K562 (cell line): Measurements from ENCODE around the gene KLK3. TPM values are rescaled to one million over a fixed set of nuclear protein-coding genes. Genes with fewer than 3 reads are reported as not detected.

Experiments used
- ARID2 ChIP-seq: fragments of 450-650 bp; IDR thresholded peaks from 2 replicates; pipeline ENCODE4 v1.6.1; 2017; ENCODE audit warnings: antibody characterized with exemption, mild to moderate bottlenecking
- FOSL1 ChIP-seq: fragments of 200-800 bp; sonication (Bioruptor generic); conservative IDR thresholded peaks from 2 replicates; pipeline ENCODE4 v1.6.1; 2016; ENCODE audit warnings: missing genetic modification characterization, missing compliant biosample characterization
- GATA2 ChIP-seq: sonication (generic); formaldehyde crosslinking; IDR thresholded peaks from 2 replicates; pipeline ENCODE4 v1.4.0; 2020; ENCODE audit warnings: mild to moderate bottlenecking, missing genetic modification reagents
- KDM4B ChIP-seq, 2 experiments: fragments of 450-650 bp in 1 of 2; sonication (generic) in 1 of 2; IDR thresholded peaks; 2 replicates each; pipeline ENCODE4 v1.6.1; 2016 to 2017; ENCODE audit warnings: borderline replicate concordance in 2 of 2, antibody characterized with exemption in 1 of 2, low read depth in 1 of 2, mild to moderate bottlenecking in 1 of 2
- MTA2 ChIP-seq: fragments of 450-650 bp; IDR thresholded peaks from 2 replicates; pipeline ENCODE4 v1.6.1; 2016; ENCODE audit warnings: low read depth
- NCOA2 ChIP-seq, 2 experiments: fragments of 450-650 bp; IDR thresholded peaks; 2 replicates each; pipeline ENCODE4 v1.6.1; 2018; ENCODE audit warnings: mild to moderate bottlenecking in 2 of 2, moderate library complexity in 1 of 2; ENCODE audit not compliant: partially characterized antibody in 2 of 2
- NRF1 ChIP-seq, 2 experiments: fragments of 450-650 bp; IDR thresholded peaks in 1 of 2; conservative IDR thresholded peaks in 1 of 2; 2 replicates each; pipeline ENCODE4 v1.6.1; 2014; ENCODE audit warnings: mild to moderate bottlenecking in 2 of 2
- OTX1 ChIP-seq: fragments of 450-650 bp; formaldehyde crosslinking; IDR thresholded peaks from 2 replicates; pipeline ENCODE4 v1.4.0; 2022; ENCODE audit warnings: mild to moderate bottlenecking
- SAFB ChIP-seq: fragments of 200-400 bp; formaldehyde crosslinking; IDR thresholded peaks from 2 replicates; pipeline ENCODE4 v1.6.1; 2017; ENCODE audit warnings: low read depth, low read length, borderline replicate concordance
- TAF9B ChIP-seq: fragments of 450-650 bp; IDR thresholded peaks from 2 replicates; pipeline ENCODE4 v1.6.1; 2018; ENCODE audit warnings: mild to moderate bottlenecking; ENCODE audit not compliant: partially characterized antibody
- ZEB2 ChIP-seq: fragments of 450-650 bp; IDR thresholded peaks from 2 replicates; pipeline ENCODE4 v1.6.1; 2016
- polyA plus RNA-seq, 8 experiments: library from polyadenylated mRNA; depleted of rRNA in 4 of 8; stranded (reverse) in 5 of 8; unstranded in 3 of 8; fragments of >200 nt; fragmentation: Nextera tagmentation in 2 of 8; fragmentation: Illumina TruSeq in 1 of 8; extraction: Ambion mirVana in 2 of 8; extraction: Trizol in 1 of 8; gene quantifications; 2 replicates each; pipeline versions ENCODE4 v1.2.1 to v1.2.3, GENCODE V29; 2011 to 2014; ENCODE audit warnings: inconsistent platforms in 1 of 8, missing spikeins in 1 of 8
- total RNA-seq, 7 experiments: library from RNA; depleted of rRNA in 6 of 7; stranded (reverse); fragments of >200 nt in 6 of 7; fragmentation: Illumina TruSeq in 2 of 7; extraction: Trizol in 2 of 7; gene quantifications; 2 replicates each; pipeline versions ENCODE4 v1.2.1 to v1.2.3, GENCODE V29; 2011 to 2021; ENCODE audit warnings: low replicate concordance in 1 of 7
- TF ChIP-seq, protein P1 (sequence below): fragments of 450-650 bp; IDR thresholded peaks from 2 replicates; pipeline ENCODE4 v1.6.1; 2016
- TF ChIP-seq, protein P2 (sequence below): sonication (generic); formaldehyde crosslinking; IDR thresholded peaks from 2 replicates; pipeline ENCODE4 v1.8.0; 2022; ENCODE audit warnings: mild to moderate bottlenecking, low read depth, missing genetic modification reagents
- TF ChIP-seq, protein P3 (sequence below), 2 experiments: fragments of 450-650 bp in 1 of 2; sonication (generic) in 1 of 2; formaldehyde crosslinking in 1 of 2; IDR thresholded peaks; 2 replicates each; pipeline versions ENCODE4 v1.7.1 to v1.9.0; 2016 to 2022; ENCODE audit warnings: inconsistent platforms in 1 of 2, mild to moderate bottlenecking in 1 of 2, missing genetic modification reagents in 1 of 2
- TF ChIP-seq, protein P4 (sequence below): sonication (generic); formaldehyde crosslinking; IDR thresholded peaks from 2 replicates; pipeline ENCODE4 v1.8.0; 2022; ENCODE audit warnings: mild to moderate bottlenecking, missing genetic modification reagents

KLK3 gene
- total and polyA plus RNA-seq, 9 of the 15 experiments (the other 6 are each of a cell fraction or from before 2014, with no cell fraction given): not detected

DNA sequence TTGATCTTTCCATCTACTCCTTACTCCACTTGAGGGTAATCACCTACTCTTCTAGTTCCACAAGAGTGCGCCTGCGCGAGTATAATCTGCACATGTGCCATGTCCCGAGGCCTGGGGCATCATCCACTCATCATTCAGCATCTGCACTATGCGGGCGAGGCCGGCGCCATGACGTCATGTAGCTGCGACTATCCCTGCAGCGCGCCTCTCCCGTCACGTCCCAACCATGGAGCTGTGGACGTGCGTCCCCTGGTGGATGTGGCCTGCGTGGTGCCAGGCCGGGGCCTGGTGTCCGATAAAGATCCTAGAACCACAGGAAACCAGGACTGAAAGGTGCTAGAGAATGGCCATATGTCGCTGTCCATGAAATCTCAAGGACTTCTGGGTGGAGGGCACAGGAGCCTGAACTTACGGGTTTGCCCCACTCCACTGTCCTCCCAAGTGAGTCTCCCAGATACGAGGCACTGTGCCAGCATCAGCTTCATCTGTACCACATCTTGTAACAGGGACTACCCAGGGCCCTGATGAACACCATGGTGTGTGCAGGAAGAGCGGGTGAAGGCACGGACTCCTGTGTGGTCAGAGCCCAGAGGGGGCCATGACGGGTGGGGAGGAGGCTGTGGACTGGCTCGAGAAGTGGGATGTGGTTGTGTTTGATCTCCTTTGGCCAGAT is 15.8 kb downstream of the KLK3 start (continued):
- peak; percentile 84 to 88 for TF ChIP-seq NRF1 (conservative IDR thresholded peaks at IDR 0.05 in 1 of 2, IDR thresholded peaks at IDR 0.05 in 1 of 2)
- TF ChIP-seq OTX1 (CRISPR knock-in tag): no peak
- TF ChIP-seq, protein P1, sequence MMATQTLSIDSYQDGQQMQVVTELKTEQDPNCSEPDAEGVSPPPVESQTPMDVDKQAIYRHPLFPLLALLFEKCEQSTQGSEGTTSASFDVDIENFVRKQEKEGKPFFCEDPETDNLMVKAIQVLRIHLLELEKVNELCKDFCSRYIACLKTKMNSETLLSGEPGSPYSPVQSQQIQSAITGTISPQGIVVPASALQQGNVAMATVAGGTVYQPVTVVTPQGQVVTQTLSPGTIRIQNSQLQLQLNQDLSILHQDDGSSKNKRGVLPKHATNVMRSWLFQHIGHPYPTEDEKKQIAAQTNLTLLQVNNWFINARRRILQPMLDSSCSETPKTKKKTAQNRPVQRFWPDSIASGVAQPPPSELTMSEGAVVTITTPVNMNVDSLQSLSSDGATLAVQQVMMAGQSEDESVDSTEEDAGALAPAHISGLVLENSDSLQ: peak; percentile 30; the same call in 1 of the 2 replicates
- no peak for TF ChIP-seq KDM4B (IDR thresholded peaks at IDR 0.05; ENCODE audit: borderline replicate concordance in 2 of 2, low read depth in 1 of 2)
- TF ChIP-seq, protein P2, sequence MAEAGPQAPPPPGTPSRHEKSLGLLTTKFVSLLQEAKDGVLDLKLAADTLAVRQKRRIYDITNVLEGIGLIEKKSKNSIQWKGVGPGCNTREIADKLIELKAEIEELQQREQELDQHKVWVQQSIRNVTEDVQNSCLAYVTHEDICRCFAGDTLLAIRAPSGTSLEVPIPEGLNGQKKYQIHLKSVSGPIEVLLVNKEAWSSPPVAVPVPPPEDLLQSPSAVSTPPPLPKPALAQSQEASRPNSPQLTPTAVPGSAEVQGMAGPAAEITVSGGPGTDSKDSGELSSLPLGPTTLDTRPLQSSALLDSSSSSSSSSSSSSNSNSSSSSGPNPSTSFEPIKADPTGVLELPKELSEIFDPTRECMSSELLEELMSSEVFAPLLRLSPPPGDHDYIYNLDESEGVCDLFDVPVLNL (CRISPR knock-in tag): no peak
- TF ChIP-seq MTA2: no peak
- peak; percentile 51; the same call in 1 of the 2 replicates for TF ChIP-seq FOSL1 (tag)
- TF ChIP-seq ZEB2: no peak
- TF ChIP-seq, protein P3, sequence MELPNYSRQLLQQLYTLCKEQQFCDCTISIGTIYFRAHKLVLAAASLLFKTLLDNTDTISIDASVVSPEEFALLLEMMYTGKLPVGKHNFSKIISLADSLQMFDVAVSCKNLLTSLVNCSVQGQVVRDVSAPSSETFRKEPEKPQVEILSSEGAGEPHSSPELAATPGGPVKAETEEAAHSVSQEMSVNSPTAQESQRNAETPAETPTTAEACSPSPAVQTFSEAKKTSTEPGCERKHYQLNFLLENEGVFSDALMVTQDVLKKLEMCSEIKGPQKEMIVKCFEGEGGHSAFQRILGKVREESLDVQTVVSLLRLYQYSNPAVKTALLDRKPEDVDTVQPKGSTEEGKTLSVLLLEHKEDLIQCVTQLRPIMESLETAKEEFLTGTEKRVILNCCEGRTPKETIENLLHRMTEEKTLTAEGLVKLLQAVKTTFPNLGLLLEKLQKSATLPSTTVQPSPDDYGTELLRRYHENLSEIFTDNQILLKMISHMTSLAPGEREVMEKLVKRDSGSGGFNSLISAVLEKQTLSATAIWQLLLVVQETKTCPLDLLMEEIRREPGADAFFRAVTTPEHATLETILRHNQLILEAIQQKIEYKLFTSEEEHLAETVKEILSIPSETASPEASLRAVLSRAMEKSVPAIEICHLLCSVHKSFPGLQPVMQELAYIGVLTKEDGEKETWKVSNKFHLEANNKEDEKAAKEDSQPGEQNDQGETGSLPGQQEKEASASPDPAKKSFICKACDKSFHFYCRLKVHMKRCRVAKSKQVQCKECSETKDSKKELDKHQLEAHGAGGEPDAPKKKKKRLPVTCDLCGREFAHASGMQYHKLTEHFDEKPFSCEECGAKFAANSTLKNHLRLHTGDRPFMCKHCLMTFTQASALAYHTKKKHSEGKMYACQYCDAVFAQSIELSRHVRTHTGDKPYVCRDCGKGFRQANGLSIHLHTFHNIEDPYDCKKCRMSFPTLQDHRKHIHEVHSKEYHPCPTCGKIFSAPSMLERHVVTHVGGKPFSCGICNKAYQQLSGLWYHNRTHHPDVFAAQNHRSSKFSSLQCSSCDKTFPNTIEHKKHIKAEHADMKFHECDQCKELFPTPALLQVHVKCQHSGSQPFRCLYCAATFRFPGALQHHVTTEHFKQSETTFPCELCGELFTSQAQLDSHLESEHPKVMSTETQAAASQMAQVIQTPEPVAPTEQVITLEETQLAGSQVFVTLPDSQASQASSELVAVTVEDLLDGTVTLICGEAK (IDR thresholded peaks at IDR 0.05): peak; percentile 30; the same call in 1 of the 2 replicates
- TF ChIP-seq, protein P3 (CRISPR knock-in tag; IDR thresholded peaks at IDR 0.05): no peak
- peak; percentile 64 for TF ChIP-seq GATA2 (CRISPR knock-in tag)
- no peak for TF ChIP-seq TAF9B
- TF ChIP-seq, protein P4, sequence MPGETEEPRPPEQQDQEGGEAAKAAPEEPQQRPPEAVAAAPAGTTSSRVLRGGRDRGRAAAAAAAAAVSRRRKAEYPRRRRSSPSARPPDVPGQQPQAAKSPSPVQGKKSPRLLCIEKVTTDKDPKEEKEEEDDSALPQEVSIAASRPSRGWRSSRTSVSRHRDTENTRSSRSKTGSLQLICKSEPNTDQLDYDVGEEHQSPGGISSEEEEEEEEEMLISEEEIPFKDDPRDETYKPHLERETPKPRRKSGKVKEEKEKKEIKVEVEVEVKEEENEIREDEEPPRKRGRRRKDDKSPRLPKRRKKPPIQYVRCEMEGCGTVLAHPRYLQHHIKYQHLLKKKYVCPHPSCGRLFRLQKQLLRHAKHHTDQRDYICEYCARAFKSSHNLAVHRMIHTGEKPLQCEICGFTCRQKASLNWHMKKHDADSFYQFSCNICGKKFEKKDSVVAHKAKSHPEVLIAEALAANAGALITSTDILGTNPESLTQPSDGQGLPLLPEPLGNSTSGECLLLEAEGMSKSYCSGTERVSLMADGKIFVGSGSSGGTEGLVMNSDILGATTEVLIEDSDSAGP: no peak
- no peak for TF ChIP-seq SAFB
- TF ChIP-seq ARID2: no peak
- TF ChIP-seq NCOA2 (IDR thresholded peaks at IDR 0.05; ENCODE audit: partially characterized antibody in 2 of 2): no peak
